Fibroblast of lung (primary cell): ENCODE measurements around the gene TMEM132D. TPM values are rescaled to one million over a fixed set of nuclear protein-coding genes. Genes with fewer than 3 reads are reported as not detected.

Experiments
- DNase-seq, 2 donors: peaks; one replicate each; pipeline versions ENCODE4 v3.0.0 to v3.0.0-alpha.2; 2010; ENCODE audit warnings: low read depth in 2 of 2
- H2AFZ ChIP-seq: 2 replicates; pipeline ENCODE4 v1.5.1; 2012; ENCODE audit warnings: low read length, control low read depth, inconsistent platforms
- H3K27ac ChIP-seq: 2 replicates; pipeline ENCODE4 v1.5.1; 2011; ENCODE audit warnings: low read length, control low read depth; ENCODE audit not compliant: insufficient read depth
- H3K27me3 ChIP-seq: 2 replicates; pipeline ENCODE4 v1.5.1; 2011; ENCODE audit warnings: mild to moderate bottlenecking, low read length; ENCODE audit not compliant: control insufficient read depth, insufficient read depth
- H3K36me3 ChIP-seq: 2 replicates; pipeline ENCODE4 v1.5.1; 2011; ENCODE audit warnings: low read length; ENCODE audit not compliant: control insufficient read depth, insufficient read depth
- H3K4me1 ChIP-seq: 2 replicates; pipeline ENCODE4 v1.5.1; 2011; ENCODE audit warnings: low read length; ENCODE audit not compliant: control insufficient read depth, insufficient read depth; ENCODE audit errors: extremely low read depth
- H3K4me2 ChIP-seq: 2 replicates; pipeline ENCODE4 v1.5.1; 2011; ENCODE audit warnings: low read length, control low read depth; ENCODE audit not compliant: insufficient read depth; ENCODE audit errors: extremely low read depth
- H3K4me3 ChIP-seq, 4 experiments: fragments of 200-600 bp in 1 of 4; sonication (generic) in 1 of 4; replicated peaks in 1 of 4; 2 replicates each; pipeline ENCODE4 v1.5.1; 2011 to 2016; ENCODE audit warnings: low read length in 4 of 4, low read depth in 3 of 4, mild to moderate bottlenecking in 3 of 4, control low read depth in 2 of 4, inconsistent platforms in 1 of 4, mixed read lengths in 1 of 4; ENCODE audit not compliant: insufficient read depth in 1 of 4; ENCODE audit errors: control extremely low read depth in 1 of 4
- H3K79me2 ChIP-seq: 2 replicates; pipeline ENCODE4 v1.5.1; 2012; ENCODE audit warnings: mild to moderate bottlenecking, low read length, inconsistent platforms; ENCODE audit not compliant: control insufficient read depth, insufficient read depth
- H3K9ac ChIP-seq: 2 replicates; pipeline ENCODE4 v1.5.1; 2011; ENCODE audit warnings: mild to moderate bottlenecking, low read length, control low read depth; ENCODE audit not compliant: insufficient read depth
- H3K9me3 ChIP-seq: 2 replicates; pipeline ENCODE4 v1.5.1; 2012; ENCODE audit warnings: low read depth, low read length; ENCODE audit not compliant: control insufficient read depth, insufficient read depth
- H4K20me1 ChIP-seq: 2 replicates; pipeline ENCODE4 v1.5.1; 2011; ENCODE audit warnings: low read length; ENCODE audit not compliant: control insufficient read depth, insufficient read depth; ENCODE audit errors: extremely low read depth
- EZH2 ChIP-seq: IDR thresholded peaks from 2 replicates; pipeline ENCODE4 v1.5.1; 2012; ENCODE audit warnings: low read length, control low read depth, mild to moderate bottlenecking; ENCODE audit errors: missing control alignments
- polyA plus RNA-seq, 2 donors: library from polyadenylated mRNA; depleted of rRNA in 1 of 2; stranded (reverse) in 1 of 2; unstranded in 1 of 2; fragments of >200 nt; gene quantifications; 2 replicates each; pipeline ENCODE4 v1.2.1, GENCODE V29; 2011 to 2012; ENCODE audit warnings: missing spikeins in 1 of 2
- total RNA-seq: library from RNA; depleted of rRNA; stranded (reverse); fragments of >200 nt; gene quantifications from 2 replicates; pipeline ENCODE4 v1.2.1, GENCODE V29; 2014
- TF ChIP-seq, protein P1 (sequence below), 2 donors: IDR thresholded peaks in 1 of 2; conservative IDR thresholded peaks in 1 of 2; 1 replicate in 1 of 2; 2 replicates in 1 of 2; pipeline ENCODE4 v1.5.1; 2011 to 2012; ENCODE audit warnings: low read length in 2 of 2, control low read depth in 1 of 2, inconsistent platforms in 1 of 2, low read depth in 1 of 2, mild to moderate bottlenecking in 1 of 2

Gene TMEM132D
- total and polyA plus RNA-seq, 2 donors (not counting 1 experiment from before 2014, with no cell fraction given), result not detected

DNA sequence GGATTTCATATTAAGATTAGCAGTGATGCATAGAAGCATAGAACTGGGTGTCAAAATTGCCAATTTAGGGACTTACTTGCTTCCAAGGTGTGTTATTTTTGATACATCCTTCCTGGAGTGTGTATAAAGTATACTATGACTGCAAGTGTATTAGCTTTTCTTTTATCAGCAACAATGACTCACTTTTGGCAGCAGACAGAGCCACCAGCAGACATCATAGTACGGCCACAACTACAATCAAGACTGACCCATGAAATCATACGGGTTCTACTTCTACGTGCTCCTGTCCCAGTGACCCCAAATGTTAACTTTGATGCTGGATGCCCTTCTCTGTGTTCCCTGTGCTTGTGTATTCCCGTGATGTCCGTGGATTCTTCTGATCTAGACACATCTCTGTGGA lies 443.9 kb downstream of the TMEM132D start:
- Histone ChIP-seq H3K79me2 (no peaks in the 10 kb centered on the region), H3K36me3 (no peaks in the 10 kb centered on the region), H2AFZ (no peak overlapping the region), H3K9me3 (no peaks in the 10 kb centered on the region), H4K20me1 (no peaks in the 10 kb centered on the region), H3K4me1 (no peaks in the 10 kb centered on the region), H3K27me3 (no peaks in the 10 kb centered on the region), H3K27ac (no peak overlapping the region), H3K9ac (no peak overlapping the region), H3K4me2 (no peak overlapping the region), H3K4me3 (no peak overlapping the region)
- DNase-seq, result peak in 1 of 2 donors; percentile 43
- TF ChIP-seq, protein P1, sequence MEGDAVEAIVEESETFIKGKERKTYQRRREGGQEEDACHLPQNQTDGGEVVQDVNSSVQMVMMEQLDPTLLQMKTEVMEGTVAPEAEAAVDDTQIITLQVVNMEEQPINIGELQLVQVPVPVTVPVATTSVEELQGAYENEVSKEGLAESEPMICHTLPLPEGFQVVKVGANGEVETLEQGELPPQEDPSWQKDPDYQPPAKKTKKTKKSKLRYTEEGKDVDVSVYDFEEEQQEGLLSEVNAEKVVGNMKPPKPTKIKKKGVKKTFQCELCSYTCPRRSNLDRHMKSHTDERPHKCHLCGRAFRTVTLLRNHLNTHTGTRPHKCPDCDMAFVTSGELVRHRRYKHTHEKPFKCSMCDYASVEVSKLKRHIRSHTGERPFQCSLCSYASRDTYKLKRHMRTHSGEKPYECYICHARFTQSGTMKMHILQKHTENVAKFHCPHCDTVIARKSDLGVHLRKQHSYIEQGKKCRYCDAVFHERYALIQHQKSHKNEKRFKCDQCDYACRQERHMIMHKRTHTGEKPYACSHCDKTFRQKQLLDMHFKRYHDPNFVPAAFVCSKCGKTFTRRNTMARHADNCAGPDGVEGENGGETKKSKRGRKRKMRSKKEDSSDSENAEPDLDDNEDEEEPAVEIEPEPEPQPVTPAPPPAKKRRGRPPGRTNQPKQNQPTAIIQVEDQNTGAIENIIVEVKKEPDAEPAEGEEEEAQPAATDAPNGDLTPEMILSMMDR (conservative IDR thresholded peaks at IDR 0.05 in 1 of 2, IDR thresholded peaks at IDR 0.05 in 1 of 2; ENCODE audit: low read depth in 1 of 2, low read length in 2 of 2), result no peak
- TF ChIP-seq EZH2, result no peak

DNA sequence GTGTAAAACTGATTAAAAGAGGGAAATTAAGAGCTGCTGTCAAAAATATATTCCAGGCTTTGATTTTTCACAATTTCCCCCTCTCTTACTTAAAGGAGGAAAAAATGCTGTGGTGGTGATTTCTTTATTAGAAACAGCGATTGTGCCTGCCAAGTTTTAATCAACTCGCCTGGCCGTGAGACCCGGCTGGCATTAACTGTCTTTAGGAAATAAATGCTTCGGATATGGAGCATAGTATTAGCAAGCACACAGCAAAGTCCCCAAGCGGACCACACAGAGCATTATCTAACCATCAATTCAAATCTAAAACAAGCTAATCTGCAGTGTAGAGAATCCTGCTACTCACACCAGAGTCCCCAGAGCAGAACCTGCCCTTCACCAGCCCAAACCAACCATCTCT lies 457.1 kb downstream of the TMEM132D start:
- Histone ChIP-seq H3K9ac (no peak overlapping the region), H3K79me2 (no peaks in the 10 kb centered on the region), H3K9me3 (no peaks in the 10 kb centered on the region), H3K36me3 (no peaks in the 10 kb centered on the region), H3K4me2 (no peak overlapping the region), H3K4me3 (no peak overlapping the region), H3K4me1 (no peaks in the 10 kb centered on the region), H2AFZ (no peak overlapping the region), H3K27me3 (no peaks in the 10 kb centered on the region), H4K20me1 (no peaks in the 10 kb centered on the region), H3K27ac (no peak overlapping the region)
- no peak for TF ChIP-seq EZH2
- TF ChIP-seq, protein P1 (conservative IDR thresholded peaks at IDR 0.05 in 1 of 2, IDR thresholded peaks at IDR 0.05 in 1 of 2; ENCODE audit: low read depth in 1 of 2, low read length in 2 of 2), result no peak
- DNase-seq, result no peak

DNA sequence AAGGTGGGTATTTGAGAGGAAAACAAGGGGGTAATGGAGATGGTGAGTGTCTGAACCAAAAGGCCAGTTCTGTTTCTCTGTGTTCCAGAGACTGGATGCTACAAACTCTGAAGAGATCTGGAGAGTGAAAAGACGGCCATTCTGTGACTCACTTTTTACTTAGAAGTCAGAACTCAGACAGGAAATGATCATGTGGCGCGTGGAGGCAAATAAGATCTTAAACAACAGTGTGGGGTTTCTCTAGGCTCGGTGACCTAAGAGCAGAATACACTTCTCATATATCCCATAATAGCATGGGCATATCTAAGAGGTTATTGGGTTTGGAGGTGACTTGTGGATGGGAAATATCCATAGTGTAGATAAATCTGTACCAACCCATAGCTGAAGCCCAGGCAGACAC lies 463.5 kb downstream of the TMEM132D start:
- Histone ChIP-seq H3K4me3 (no peak overlapping the region), H2AFZ (no peak overlapping the region), H4K20me1 (no peaks in the 10 kb centered on the region), H3K4me1 (no peaks in the 10 kb centered on the region), H3K9me3 (no peaks in the 10 kb centered on the region), H3K4me2 (no peak overlapping the region), H3K27ac (no peak overlapping the region), H3K79me2 (no peaks in the 10 kb centered on the region), H3K9ac (no peak overlapping the region), H3K27me3 (no peaks in the 10 kb centered on the region), H3K36me3 (no peaks in the 10 kb centered on the region)
- TF ChIP-seq EZH2, result no peak
- TF ChIP-seq, protein P1 (conservative IDR thresholded peaks at IDR 0.05 in 1 of 2, IDR thresholded peaks at IDR 0.05 in 1 of 2; ENCODE audit: low read depth in 1 of 2, low read length in 2 of 2), result no peak
- peak in 1 of 2 donors; percentile 18 for DNase-seq
